Lung microvascular endothelial cell (primary cell): ENCODE measurements around the gene DNAJC13. TPM values are rescaled to one million over a fixed set of nuclear protein-coding genes. Genes with fewer than 3 reads are reported as not detected.

ENCODE experiments used
- DNase-seq, 2 donors: peaks; one replicate each; pipeline versions ENCODE4 v3.0.0 to v3.0.0-alpha.2; 2010; ENCODE audit warnings: low read depth in 2 of 2
- total RNA-seq: library from RNA; depleted of rRNA; stranded (reverse); fragments of >200 nt; gene quantifications from 2 replicates; pipeline ENCODE4 v1.2.1, GENCODE V29; 2014

DNAJC13 gene
- total RNA-seq, 1 donor from 2014 or later: 42.3 TPM

DNA sequence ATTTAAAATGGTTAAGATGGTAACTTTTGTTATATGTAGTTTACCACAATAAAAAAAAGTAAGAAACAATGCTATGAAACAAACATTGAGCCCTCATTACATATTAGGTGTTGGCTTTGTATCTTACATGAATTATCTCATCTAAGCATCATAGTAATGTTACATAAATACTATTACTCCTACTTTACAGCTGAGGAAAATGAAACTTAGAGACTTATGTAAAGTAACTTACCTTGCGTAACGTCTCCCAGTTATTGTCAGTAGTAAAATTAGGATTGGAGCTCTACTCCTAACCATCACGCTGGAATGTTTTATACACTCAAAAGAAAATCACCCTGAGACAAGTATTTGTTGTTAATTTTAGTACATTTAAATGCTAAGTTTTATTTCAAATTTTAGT is 42.2 kb downstream of the DNAJC13 start:
- DNase-seq: no peak

DNA sequence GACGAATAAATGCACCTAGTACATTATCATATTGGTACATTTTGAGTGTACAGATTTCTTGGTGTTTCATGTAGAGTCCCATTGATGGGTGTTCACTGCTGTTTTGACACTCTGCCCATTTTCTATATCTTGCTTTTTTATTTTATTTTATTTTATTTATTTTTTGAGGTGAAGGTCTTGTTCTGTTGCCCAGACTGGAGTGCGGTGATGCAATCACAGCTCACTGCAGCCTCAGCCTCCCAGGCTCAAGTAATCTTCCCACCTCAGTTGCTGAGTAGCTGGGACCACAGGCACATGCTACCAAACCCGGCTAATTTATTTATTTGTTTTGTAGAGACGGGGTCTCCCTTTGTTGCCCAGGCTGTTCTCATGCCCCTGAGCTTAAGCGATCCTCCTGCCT is 44.2 kb downstream of the DNAJC13 start:
- no peak for DNase-seq

DNA sequence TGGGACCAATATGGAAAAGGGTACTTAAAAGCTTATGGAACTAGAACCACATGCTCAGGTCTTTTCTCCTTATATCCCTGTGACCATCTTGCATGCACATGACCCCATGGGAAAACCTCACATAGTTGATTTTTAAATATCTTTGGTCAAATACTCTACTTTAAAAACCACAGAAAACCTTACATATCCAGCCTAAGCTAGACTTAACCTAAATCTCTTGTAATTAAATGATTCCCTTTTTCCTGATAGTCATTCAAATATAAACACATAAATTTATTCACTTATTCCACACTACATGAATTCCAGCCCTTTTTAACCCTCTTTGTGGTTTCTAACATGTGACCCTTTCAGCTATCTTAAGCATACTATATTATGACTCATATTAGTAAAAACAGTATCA is 46.8 kb downstream of the DNAJC13 start:
- DNase-seq: peak in 1 of 2 donors; percentile 9

DNA sequence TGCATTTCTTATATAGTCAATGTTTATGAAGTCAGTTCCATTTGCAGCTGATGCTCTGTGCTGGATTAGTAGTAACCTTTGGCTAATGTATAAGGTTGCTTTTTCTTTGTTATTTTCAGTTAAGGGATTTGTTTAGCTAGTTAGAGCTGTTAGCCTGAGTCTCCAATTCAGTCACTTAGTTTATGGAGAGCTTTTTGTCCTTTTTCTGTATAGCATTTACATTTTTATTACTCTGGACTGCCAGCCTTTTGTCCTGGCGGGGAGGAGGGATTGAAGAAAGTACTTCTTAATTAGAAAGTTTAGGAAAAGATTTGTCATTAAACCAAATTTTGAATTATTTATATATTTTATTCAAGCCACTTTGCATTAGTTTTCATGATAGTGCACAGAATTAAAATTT is 52.0 kb downstream of the DNAJC13 start:
- no peak for DNase-seq

DNA sequence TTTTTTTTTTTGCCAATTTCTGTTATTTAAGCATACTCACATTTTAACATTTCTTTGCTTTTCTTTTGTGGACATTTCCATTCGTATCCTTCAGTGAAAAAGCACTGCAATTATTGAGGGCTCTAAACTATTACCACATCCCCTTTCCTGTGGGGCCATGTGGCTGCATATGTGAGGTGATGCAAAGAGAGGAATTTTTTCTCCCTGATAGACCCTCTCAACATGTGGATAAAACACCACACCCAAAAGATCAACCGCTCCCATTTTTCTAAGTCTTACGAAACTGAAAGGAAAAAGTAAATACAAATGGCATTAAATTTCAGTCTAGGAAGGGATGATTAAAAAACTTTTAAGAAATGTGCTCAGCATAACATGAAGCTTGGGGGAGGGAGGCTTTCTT is 68.8 kb downstream of the DNAJC13 start:
- no peak for DNase-seq

DNA sequence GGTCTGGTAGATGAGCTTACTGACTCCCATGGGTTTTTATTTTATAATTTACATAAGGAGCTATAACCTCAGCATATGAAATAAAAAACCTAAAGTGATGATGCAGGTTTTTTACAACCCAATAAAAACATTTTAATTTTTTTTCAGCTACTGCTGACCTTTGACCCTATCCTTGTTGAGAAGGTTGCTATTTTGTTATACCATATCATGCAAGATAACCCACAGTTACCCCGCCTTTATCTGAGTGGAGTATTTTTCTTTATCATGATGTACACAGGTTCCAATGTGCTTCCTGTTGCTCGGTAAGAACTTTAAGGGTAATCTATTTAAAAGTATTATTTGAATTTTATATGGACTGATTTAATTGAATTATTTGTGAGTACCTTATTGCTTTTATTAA is 70.8 kb downstream of the DNAJC13 start:
- peak in 1 of 2 donors; percentile 2 for DNase-seq

DNA sequence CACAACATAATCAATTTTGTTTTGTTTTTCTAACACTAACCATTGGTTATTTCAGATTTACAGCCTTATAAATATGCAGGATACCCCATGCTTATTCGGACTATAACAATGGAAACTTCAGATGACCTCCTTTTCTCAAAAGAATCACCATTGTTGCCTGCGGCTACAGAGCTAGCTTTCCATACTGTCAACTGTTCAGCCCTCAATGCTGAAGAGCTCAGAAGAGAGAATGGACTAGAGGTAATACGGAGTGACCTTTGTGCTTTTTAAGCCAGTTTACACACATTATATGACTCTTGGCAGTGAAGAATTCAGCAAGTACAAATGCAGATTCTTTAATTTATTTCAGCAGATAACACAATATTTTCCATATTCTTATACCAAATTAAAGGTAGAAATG is 81.8 kb downstream of the DNAJC13 start:
- no peak for DNase-seq

DNA sequence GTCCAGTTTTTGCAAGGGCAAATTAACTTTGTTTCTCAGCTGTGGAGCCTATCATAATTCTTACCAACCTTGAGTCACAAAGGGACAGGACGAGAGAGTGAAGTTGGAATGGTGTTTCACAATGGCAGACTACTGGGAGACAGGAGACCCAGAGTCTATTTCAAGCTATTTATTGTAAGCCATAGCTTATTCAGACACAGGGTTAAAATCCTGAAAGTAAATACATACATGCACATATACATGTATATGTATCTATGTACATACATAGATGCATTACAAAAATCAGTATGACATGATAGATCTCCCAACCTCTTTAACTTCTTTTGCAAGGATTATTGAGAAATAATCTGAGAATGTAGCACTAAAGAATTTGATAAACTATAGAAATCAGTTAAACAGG is 86.3 kb downstream of the DNAJC13 start:
- no peak for DNase-seq

DNA sequence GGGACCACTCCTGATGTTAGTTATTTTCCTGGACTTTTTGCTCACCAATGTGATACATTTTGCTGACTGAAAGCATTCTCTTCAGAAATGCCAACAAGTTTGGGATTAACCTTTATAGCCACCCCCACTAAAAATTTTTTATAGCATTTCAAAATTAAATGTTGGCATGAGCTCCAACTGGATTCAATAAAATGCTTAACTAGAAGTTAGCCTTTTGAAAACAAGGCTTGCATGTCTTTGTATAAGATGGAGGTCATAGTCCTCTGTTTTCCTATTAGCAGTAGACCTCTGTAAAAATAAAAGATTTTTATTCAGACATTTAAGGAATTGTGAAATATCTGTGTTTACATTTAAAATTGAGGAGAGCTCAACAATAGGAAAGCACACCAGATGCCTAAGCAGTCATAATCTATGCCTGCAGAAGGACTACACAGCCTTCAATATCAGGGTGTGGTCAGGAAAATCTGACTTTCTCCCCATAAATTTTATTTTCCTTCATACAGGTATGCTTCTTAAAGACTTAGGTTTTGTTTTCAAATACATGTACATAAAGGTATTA is 87.2 kb downstream of the DNAJC13 start:
- DNase-seq: no peak

DNA sequence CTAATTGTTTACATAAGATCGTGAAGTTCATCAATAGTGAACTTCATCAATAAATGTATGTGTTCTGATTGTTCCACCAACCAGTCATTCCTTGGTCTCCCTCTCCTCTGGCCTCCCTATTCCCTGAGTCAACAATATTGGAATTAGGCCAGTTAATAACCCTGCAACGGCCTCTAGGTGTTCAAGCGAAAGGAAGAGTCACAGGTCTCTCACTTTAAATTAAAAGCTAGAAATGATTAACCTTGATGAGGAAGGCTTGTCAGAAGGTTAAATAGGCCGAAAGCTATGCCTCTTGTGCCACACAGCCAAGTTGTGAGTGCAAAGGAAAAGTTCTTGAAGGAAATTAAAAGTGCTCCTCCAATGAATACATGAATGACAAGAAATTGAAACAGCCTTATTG is 90.4 kb downstream of the DNAJC13 start:
- DNase-seq: no peak

DNA sequence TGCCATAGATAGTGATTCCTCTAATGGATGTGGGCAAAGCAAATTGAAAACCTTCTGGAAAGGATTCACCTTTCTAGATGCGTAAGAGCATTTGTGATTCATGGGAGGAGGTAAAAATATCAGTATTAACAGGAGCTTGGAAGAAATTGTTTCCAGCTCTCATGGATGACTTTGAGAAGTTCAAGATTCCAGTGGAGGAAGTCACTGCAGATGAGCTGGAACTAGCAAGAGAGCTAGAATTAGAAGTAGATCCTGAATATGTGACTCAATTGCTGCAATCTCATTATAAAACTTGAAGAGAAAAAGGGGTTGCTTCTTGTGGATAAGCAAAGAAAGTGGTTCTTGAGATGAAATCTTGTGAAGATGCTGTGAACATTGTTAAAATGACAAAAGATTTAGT is 91.8 kb downstream of the DNAJC13 start:
- no peak for DNase-seq

DNA sequence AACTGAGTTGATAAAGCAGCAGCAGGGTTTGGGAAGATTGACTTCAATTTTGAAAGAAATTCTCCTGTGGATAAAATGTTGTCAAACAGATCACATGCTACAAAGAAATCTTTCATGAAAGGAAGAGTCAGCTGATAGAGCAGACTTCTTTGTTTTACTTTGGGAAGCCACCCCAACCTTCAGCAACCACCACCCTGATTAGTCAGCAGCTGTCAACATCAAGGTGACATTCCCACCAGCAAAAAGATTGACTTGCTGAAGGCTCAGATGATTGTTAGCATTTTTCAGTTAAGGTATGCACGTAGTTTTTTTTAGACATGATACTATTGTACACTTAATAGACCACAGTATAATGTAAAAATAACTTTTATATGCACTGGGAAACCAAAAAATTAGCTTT is 92.2 kb downstream of the DNAJC13 start:
- DNase-seq: no peak

DNA sequence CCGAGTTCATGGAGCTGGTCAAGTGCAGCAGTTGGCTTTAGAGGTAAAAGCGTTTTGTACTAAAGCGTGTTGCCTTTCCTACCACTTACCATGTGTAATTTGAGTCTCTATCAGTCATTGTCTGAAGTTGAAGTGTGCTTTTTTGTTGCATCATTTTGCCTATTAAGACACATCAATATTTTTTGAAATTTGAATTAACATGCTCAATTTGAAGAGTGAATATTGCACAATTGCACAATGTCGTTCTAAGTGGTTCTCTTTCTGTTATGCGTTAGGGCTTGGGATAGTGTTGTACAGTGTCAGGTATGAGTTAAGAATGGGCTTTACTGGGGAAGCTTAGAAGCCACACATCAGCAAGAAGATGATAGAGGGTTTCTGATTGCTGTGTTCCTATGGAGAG is 95.8 kb downstream of the DNAJC13 start:
- DNase-seq: no peak

DNA sequence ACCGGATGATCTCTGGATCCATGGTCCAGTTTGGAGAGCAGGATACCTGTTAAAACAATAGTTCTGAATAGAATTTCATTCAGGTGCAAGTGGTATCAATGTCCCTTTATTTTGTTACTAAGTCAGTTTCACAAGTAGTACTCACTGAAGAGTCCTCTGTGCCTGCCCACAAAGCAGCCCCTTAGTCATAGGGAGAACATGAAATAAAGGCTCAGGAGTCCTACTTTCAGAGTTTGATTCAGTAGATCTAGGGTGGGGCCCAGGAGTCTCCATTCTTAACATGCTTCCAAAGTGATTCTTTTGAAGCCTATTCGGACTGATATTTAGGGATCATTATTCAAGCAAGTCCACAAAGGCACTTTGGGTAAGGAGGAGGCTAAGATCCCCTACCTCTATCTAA is 100.0 kb downstream of the DNAJC13 start:
- DNase-seq: no peak

DNA sequence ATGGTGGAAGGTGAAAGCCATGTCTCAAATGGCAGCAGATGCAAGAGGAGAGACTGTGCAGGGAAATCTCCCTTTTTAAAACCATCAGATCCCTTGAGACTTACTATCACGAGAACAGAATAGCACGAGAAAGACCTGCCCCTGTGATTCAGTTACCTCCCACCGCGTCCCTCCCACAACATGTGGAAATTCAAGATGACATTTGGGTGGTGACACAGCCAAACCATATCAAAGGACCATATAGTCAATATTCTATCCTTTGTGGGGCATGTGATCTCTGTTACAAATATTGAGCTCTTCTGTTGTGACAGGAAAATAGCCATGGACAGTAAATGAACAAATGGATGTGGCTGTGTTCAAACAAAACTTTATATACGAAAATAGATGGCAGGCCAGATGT is 102.6 kb downstream of the DNAJC13 start:
- no peak for DNase-seq

DNA sequence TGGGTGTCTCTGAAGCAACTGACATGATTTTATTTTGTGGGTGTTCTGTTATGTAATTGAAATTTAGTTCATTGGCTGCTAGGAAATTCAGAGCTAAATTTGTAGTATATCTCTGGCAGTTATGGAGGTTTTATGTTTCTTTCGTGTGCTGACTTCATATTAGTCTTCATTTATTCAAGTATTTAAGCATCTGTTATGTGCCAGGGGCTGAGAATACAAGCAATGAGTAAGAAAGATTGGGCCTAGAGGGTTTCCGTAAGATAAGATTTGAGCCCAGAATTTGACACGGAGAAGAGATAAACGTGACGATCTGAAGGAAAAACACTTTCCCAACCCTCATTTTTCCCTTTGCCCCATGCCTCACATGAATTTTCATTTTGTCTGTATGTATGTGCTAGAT is 104.6 kb downstream of the DNAJC13 start:
- no peak for DNase-seq

DNA sequence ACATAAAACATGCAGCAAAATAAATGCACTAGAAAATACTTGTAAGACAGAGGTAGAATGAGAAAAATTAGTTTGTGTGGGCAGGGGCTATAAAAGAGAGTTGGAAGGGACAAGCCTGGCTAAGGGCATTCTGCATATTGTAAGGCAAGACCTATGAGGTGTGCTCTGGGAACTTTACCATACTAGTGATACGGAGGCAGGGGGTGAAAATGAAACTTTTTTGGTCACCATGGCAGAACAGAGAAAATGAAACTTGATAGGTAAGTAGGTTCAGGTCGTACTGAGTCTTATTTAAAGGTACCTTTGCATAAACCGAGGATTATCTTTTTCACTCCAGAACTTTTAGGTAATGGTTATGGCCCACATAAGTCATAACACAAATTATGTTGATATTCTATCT is 105.1 kb downstream of the DNAJC13 start:
- DNase-seq: no peak

DNA sequence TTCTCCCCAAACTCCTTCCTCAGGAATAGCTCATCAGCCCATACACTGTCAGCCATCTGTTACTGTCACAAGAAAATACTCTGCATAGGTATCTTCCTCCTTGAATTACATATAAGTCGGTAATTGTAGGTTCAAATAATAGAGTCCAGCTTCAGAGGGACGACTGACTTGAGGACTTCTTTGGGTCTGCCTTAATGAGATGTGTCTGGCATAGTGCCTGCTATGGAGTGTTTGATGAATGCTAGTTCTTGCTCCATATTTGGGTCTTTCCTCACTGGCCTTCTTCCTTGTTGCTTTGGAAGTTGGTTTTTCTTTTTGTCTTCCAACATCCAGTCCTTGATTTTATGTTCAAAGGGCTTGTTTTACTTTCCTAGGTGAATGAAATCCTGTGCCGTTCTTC is 113.3 kb downstream of the DNAJC13 start:
- no peak for DNase-seq

DNA sequence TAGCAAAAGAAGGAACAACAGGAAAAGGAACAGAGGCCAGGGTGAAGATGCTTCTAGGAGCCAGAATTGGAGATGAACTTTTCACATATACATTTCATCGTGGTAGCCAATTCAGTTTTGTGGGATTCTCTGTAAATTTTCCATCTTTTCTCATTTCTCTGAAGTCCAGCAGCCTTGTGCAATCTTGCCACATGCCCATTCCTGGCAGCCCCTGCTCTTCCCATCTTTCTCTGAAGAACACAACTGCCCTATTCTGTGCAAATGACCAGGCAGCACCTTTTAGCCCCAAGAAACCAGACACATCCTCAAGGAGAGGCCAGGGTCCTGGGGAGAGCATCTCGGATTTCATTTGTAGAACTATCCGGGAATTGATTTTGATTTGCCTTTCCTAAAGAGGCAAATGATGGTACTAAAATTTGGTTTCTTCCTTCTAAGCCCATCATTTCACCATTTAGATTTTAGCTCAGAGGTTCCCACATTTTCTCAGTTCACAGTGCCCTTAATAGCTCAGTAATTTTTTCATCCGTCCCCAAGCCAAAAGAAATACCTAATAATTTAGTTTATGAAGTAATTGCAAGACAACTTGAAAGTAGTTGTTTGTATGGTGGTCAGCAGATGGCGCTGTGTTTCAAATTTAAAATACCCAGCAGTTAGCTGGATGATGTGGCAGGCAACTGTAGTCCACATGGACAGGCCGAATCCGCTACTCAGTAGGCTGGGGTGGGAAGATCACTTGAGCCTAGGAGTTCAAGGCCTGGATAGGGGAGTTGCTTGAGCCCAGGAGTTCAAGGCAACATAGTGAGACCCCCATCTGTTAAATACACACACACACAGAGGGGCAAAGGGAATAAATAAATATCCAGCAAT is 118.5 kb downstream of the DNAJC13 start:
- peak; percentile 89 to 91 for DNase-seq

DNA sequence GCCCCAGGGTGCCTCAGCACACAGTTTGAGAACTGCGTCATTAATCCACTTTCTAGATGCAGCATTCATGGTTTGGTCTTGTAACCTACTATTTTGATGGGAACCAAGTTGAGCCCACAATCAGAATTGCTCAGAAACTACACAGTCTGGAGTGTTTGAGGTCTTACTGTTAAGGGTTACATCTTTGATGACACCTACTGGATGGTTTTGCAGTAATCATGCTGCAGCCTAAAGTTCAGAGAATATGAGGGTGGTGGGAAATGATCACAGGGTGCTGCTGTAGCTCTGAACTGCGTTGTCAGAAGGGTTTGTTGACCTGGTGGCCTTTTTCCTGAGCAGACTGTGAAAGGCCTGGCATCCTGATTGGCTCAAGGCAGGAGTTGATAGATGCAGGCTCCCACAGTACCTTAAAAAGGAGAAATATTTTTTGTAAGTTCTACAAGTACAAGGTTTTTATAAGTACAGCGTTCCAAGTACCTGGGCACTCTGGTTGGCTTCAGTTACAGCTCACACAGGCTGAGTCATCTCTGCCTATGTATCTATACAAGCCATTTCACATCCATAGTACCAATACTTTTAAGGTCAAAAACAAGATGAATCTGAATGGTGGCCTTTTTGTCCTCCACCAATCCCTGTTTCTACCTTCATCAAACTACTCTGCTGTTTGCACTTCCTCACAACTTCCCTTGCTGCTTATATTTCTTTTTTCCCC is 119.3 kb downstream of the DNAJC13 start:
- peak; percentile 11 to 12 for DNase-seq

DNA sequence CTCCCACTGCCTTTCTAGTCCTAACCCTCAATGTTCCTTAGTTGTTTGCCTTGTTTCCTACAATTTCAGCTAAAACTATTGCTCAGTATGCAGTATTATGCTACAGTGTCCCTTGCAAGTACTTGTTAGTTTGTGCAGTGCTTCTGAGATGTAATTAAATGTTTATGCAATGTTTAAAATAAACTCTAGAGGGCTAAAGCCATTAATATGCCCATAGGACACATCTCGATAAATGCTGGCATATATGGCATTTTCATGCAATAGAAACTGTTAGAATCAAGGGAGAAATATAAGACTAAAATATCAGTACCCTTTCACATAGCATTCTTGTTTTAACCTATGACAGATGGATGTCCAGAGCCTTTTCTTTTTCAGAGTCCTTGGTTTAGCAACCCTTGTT is 120.0 kb downstream of the DNAJC13 start:
- DNase-seq: no peak

DNA sequence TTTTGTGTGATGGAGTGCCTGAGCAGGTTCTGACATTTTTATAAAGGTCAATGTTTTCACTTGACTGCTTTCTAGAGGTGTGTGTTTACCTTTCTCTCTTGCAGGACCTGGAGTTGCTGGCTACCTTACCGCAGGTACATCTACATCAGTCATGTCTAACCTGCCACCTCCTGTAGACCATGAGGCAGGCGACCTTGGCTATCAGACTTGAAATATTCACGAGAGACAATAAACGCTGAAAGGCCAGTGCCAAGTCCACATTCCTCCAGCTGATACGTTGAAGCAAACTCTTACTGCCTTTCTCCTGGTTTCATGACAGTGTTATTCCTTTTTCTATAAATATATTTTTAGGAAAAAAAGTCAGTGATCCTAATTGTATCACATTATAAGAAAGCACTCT is 120.8 kb downstream of the DNAJC13 start:
- DNase-seq: no peak

DNA sequence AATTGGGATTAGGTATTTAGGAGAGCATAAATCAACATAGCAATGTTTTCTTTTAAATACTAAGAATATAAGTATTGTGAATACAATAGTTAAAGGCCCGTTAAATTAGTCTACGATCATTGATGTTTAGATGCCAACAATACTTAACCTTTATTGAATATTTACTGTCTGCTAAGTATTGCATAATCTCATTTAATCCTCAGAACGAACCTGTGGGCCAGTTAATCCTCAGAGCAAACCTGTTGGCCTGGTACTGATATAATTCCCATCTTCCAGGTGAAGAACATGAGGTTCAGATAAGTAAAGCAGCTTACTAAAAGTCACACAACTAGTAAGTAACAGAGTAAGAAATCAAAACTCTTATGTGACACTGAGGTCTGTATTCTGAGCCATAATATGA is 122.4 kb downstream of the DNAJC13 start:
- no peak for DNase-seq
